HG03521 (cell line): ENCODE results near the gene UBR2.
A peak's percentile ranks its signal among the peaks of the same experiment; 100 is the strongest.
"Not testable (repeated sequence)": the region's sequence is repeated elsewhere in the genome, so short reads cannot be mapped to it uniquely, and the experiment has no call there.

Experiments used
- ATAC-seq: cut with Tn5 transposase; IDR thresholded peaks from one replicate; pipeline ENCODE4 v1.9.1; 2021; ENCODE audit warnings: mild to moderate bottlenecking, moderate library complexity; ENCODE audit not compliant: unreplicated experiment

Gene UBR2

GRCh38 chr6:42726026-42726425 is 162.2 kb downstream of the UBR2 start:
- ATAC-seq: no peak

- ATAC-seq: peak; percentile 71
Measured at GRCh38 chr6:42726485-42727086, 162.8 kb downstream of the UBR2 start.

- ATAC-seq: no peak
Measured at GRCh38 chr6:42727087-42727611, 163.3 kb downstream of the UBR2 start.

- no peak for ATAC-seq
Measured at GRCh38 chr6:42727627-42728026, 163.8 kb downstream of the UBR2 start.

GRCh38 chr6:42729731-42730130 is 165.9 kb downstream of the UBR2 start:
- no peak for ATAC-seq

- not testable (repeated sequence) for ATAC-seq
Measured at GRCh38 chr6:42733867-42734481, 170.1 kb downstream of the UBR2 start.

GRCh38 chr6:42735976-42736375 is 172.1 kb downstream of the UBR2 start:
- no peak for ATAC-seq

GRCh38 chr6:42740725-42741124 is 176.9 kb downstream of the UBR2 start:
- ATAC-seq: no peak

- ATAC-seq: no peak
Measured at GRCh38 chr6:42742116-42742894, 178.5 kb downstream of the UBR2 start.
